Right atrium auricular region (tissue), 2 donors: ENCODE data around the gene FNDC11. TPM values are rescaled to one million over a fixed set of nuclear protein-coding genes. Genes with fewer than 3 reads are reported as not detected.

Source experiments
- DNase-seq: peaks from one replicate; pipeline ENCODE4 v3.0.0-alpha.2; 2019; ENCODE audit warnings: low spot score
- H3K27ac ChIP-seq, 2 donors: fragments of 200-600 bp; sonication (generic); 1 replicate in 1 of 2; 2 replicates in 1 of 2; pipeline ENCODE4 v1.5.1; 2016 to 2019
- H3K27me3 ChIP-seq, 2 donors: fragments of 200-600 bp; sonication (generic); one replicate each; pipeline versions ENCODE4 v1.5.1 to v1.6.0; 2017 to 2019
- H3K36me3 ChIP-seq: fragments of 200-600 bp; sonication (generic); one replicate; pipeline ENCODE4 v1.5.1; 2016
- H3K4me1 ChIP-seq, 2 donors: fragments of 200-600 bp; sonication (generic); one replicate each; pipeline versions ENCODE4 v1.5.1 to v1.6.0; 2017 to 2019
- H3K4me3 ChIP-seq, 2 donors: fragments of 200-600 bp; sonication (generic); 1 replicate in 1 of 2; 2 replicates in 1 of 2; pipeline ENCODE4 v1.5.1; 2017 to 2019; ENCODE audit warnings: mild to moderate bottlenecking in 1 of 2, moderate library complexity in 1 of 2
- H3K9me3 ChIP-seq, 2 donors: fragments of 200-600 bp; sonication (generic); one replicate each; pipeline ENCODE4 v1.5.1; 2019
- CTCF ChIP-seq, 2 donors: fragments of 200-600 bp; sonication (generic); IDR thresholded peaks; one replicate each; pipeline ENCODE4 v1.5.1; 2019; ENCODE audit warnings: antibody characterized with exemption in 2 of 2
- total RNA-seq, 2 donors: library from RNA; depleted of rRNA; stranded (reverse); fragments of >200 nt; gene quantifications; one replicate each; pipeline ENCODE4 v1.1.0, GENCODE V29; 2016

Gene FNDC11
- total RNA-seq, 2 donors from 2014 or later, result not detected

GRCh38 chr20:63594043-63594561 lies 40.1 kb downstream of the FNDC11 start:
- TF ChIP-seq CTCF (IDR thresholded peaks at IDR 0.05), result no peak
- DNase-seq, result no peak
- no peaks in the 10 kb centered on the region for H3K9me3 ChIP-seq
- no peak overlapping the region for H3K4me3 ChIP-seq
- no peak overlapping the region for H3K27ac ChIP-seq
- no peaks in the 10 kb centered on the region for H3K4me1 ChIP-seq
- H3K27me3 ChIP-seq, result no peaks in the 10 kb centered on the region
- peaks cover 58% of the 10 kb centered on the region for H3K36me3 ChIP-seq

- H3K27me3 ChIP-seq, result no peaks in the 10 kb centered on the region
- no peak for DNase-seq
- no peak overlapping the region for H3K4me3 ChIP-seq
- no peak overlapping the region for H3K27ac ChIP-seq
- no peaks in the 10 kb centered on the region for H3K9me3 ChIP-seq
- H3K36me3 ChIP-seq, result peaks cover 51% of the 10 kb centered on the region
- TF ChIP-seq CTCF (IDR thresholded peaks at IDR 0.05), result no peak
- H3K4me1 ChIP-seq, result no peaks in the 10 kb centered on the region
Observed at GRCh38 chr20:63595416-63596127, 41.6 kb downstream of the FNDC11 start.

- DNase-seq, result no peak
- no peaks in the 10 kb centered on the region for H3K27me3 ChIP-seq
- no peak overlapping the region for H3K4me3 ChIP-seq
- no peak for TF ChIP-seq CTCF (IDR thresholded peaks at IDR 0.05)
- H3K4me1 ChIP-seq, result no peaks in the 10 kb centered on the region
- H3K36me3 ChIP-seq, result peaks cover 51% of the 10 kb centered on the region
- H3K27ac ChIP-seq, result no peak overlapping the region
- no peaks in the 10 kb centered on the region for H3K9me3 ChIP-seq
Observed at GRCh38 chr20:63596423-63596822, 42.5 kb downstream of the FNDC11 start.

- Histone ChIP-seq H3K4me1 (no peaks in the 10 kb centered on the region), H3K36me3 (peaks cover 49% of the 10 kb centered on the region), H3K4me3 (no peak overlapping the region), H3K27ac (no peak overlapping the region), H3K27me3 (no peaks in the 10 kb centered on the region), H3K9me3 (no peaks in the 10 kb centered on the region)
- DNase-seq, result no peak
- no peak for TF ChIP-seq CTCF (IDR thresholded peaks at IDR 0.05)
Observed at GRCh38 chr20:63597651-63598478, 43.9 kb downstream of the FNDC11 start.

GRCh38 chr20:63598479-63599395 lies 44.8 kb downstream of the FNDC11 start:
- Histone ChIP-seq H3K9me3 (no peaks in the 10 kb centered on the region), H3K4me1 (no peaks in the 10 kb centered on the region), H3K4me3 (no peak overlapping the region), H3K27me3 (no peaks in the 10 kb centered on the region), H3K36me3 (peaks cover 49% of the 10 kb centered on the region), H3K27ac (no peak overlapping the region)
- TF ChIP-seq CTCF (IDR thresholded peaks at IDR 0.05), result no peak
- no peak for DNase-seq
